SK-N-SH treated with all-trans-retinoic acid at 6 μM for 48 hours (cell line): ENCODE data around the gene SORCS2.
"Not testable (repeated sequence)": the region's sequence is repeated elsewhere in the genome, so short reads cannot be mapped to it uniquely, and the experiment has no call there.

Experiments used
- OSR1 ChIP-seq: fragments of 250-450 bp; sonication (Bioruptor Pico); IDR thresholded peaks from 2 replicates; pipeline ENCODE4 v1.8.0; 2022; ENCODE audit warnings: moderate library complexity, mild to moderate bottlenecking, inconsistent platforms
- PATZ1 ChIP-seq: fragments of 250-450 bp; sonication (Bioruptor Pico); IDR thresholded peaks from 2 replicates; pipeline ENCODE4 v1.8.0; 2020; ENCODE audit warnings: mild to moderate bottlenecking, moderate library complexity, borderline replicate concordance
- POU6F1 ChIP-seq: fragments of 250-450 bp; sonication (Bioruptor Pico); IDR thresholded peaks from 2 replicates; pipeline ENCODE4 v1.8.0; 2021; ENCODE audit warnings: low read depth, mild to moderate bottlenecking, moderate library complexity, borderline replicate concordance
- RARB ChIP-seq: fragments of 250-450 bp; sonication (Bioruptor Pico); IDR thresholded peaks from 2 replicates; pipeline ENCODE4 v1.8.0; 2021; ENCODE audit warnings: mild to moderate bottlenecking, moderate library complexity
- TCF4 ChIP-seq: fragments of 250-450 bp; sonication (Bioruptor Pico); IDR thresholded peaks from 2 replicates; pipeline ENCODE4 v1.8.0; 2021; ENCODE audit warnings: mild to moderate bottlenecking, moderate library complexity, borderline replicate concordance
- ZFP3 ChIP-seq: fragments of 250-450 bp; sonication (Bioruptor Pico); IDR thresholded peaks from 2 replicates; pipeline ENCODE4 v1.5.0; 2020; ENCODE audit warnings: mild to moderate bottlenecking, moderate library complexity
- ZFP30 ChIP-seq: fragments of 450-650 bp; formaldehyde crosslinking; IDR thresholded peaks from 2 replicates; pipeline ENCODE4 v1.5.0; 2022; ENCODE audit warnings: mild to moderate bottlenecking, moderate library complexity
- TF ChIP-seq, protein P1 (sequence below): fragments of 250-450 bp; sonication (Bioruptor Pico); IDR thresholded peaks from 2 replicates; pipeline ENCODE4 v1.5.1; 2020; ENCODE audit warnings: low read depth, mild to moderate bottlenecking, moderate library complexity
- TF ChIP-seq, protein P2 (sequence below): fragments of 250-450 bp; sonication (Bioruptor Pico); IDR thresholded peaks from 2 replicates; pipeline ENCODE4 v1.5.1; 2021; ENCODE audit warnings: mild to moderate bottlenecking, moderate library complexity

DNA sequence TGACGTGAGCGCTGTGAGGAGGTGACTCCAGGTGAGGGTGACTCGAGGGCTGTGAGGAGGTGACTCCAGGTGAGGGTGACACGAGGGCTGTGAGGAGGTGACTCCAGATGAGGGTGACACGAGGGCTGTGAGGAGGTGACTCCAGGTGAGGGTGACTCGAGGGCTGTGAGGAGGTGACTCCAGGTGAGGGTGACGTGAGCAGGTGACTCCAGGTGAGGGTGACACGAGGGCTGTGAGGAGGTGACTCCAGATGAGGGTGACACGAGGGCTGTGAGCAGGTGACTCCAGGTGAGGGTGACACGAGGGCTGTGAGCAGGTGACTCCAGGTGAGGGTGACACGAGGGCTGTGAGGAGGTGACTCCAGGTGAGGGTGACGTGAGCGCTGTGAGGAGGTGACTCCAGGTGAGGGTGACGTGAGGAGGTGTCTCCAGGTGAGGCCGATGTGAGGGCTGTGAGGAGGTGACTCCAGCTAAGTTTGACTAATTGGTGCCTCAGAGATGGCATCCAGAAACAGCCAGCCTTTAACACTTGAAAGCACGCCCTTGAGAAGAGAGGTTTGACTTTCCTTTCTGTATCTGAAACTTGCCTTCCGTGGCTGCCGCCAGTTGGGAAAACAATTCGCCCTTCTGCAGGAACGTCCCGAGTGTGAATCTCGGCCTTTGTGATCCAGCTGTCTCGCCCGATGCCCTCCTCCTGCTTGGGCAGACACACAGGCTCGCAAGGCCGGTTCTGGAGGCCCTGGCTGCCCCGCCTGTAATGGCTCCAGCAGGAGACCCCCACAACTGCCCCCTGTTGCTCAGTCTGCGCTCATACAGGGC lies 27.1 kb upstream of the SORCS2 start:
- TF ChIP-seq OSR1; RARB; TCF4 (CRISPR knock-in tag); ZFP30 (CRISPR knock-in tag); PATZ1 (CRISPR knock-in tag); ZFP3 (CRISPR knock-in tag); POU6F1 (CRISPR knock-in tag): not testable (repeated sequence)
- TF ChIP-seq, protein P1, sequence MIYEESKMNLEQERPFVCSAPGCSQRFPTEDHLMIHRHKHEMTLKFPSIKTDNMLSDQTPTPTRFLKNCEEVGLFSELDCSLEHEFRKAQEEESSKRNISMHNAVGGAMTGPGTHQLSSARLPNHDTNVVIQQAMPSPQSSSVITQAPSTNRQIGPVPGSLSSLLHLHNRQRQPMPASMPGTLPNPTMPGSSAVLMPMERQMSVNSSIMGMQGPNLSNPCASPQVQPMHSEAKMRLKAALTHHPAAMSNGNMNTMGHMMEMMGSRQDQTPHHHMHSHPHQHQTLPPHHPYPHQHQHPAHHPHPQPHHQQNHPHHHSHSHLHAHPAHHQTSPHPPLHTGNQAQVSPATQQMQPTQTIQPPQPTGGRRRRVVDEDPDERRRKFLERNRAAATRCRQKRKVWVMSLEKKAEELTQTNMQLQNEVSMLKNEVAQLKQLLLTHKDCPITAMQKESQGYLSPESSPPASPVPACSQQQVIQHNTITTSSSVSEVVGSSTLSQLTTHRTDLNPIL (CRISPR knock-in tag), result not testable (repeated sequence)
- TF ChIP-seq, protein P2, sequence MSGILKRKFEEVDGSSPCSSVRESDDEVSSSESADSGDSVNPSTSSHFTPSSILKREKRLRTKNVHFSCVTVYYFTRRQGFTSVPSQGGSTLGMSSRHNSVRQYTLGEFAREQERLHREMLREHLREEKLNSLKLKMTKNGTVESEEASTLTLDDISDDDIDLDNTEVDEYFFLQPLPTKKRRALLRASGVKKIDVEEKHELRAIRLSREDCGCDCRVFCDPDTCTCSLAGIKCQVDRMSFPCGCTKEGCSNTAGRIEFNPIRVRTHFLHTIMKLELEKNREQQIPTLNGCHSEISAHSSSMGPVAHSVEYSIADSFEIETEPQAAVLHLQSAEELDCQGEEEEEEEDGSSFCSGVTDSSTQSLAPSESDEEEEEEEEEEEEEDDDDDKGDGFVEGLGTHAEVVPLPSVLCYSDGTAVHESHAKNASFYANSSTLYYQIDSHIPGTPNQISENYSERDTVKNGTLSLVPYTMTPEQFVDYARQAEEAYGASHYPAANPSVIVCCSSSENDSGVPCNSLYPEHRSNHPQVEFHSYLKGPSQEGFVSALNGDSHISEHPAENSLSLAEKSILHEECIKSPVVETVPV, result not testable (repeated sequence)
